GM12875 (cell line): ENCODE measurements around the gene GUK1.

Experiments used
- H3K4me3 ChIP-seq: one replicate; pipeline ENCODE4 v1.5.1; 2011; ENCODE audit warnings: low read depth, low read length, control low read depth
- TF ChIP-seq, protein P1 (sequence below): IDR thresholded peaks from 2 replicates; pipeline ENCODE4 v1.5.1; 2011; ENCODE audit warnings: low read depth, mild to moderate bottlenecking, control low read depth, inconsistent platforms, low read length, moderate library complexity, borderline replicate concordance; ENCODE audit not compliant: insufficient read depth

Gene GUK1

DNA sequence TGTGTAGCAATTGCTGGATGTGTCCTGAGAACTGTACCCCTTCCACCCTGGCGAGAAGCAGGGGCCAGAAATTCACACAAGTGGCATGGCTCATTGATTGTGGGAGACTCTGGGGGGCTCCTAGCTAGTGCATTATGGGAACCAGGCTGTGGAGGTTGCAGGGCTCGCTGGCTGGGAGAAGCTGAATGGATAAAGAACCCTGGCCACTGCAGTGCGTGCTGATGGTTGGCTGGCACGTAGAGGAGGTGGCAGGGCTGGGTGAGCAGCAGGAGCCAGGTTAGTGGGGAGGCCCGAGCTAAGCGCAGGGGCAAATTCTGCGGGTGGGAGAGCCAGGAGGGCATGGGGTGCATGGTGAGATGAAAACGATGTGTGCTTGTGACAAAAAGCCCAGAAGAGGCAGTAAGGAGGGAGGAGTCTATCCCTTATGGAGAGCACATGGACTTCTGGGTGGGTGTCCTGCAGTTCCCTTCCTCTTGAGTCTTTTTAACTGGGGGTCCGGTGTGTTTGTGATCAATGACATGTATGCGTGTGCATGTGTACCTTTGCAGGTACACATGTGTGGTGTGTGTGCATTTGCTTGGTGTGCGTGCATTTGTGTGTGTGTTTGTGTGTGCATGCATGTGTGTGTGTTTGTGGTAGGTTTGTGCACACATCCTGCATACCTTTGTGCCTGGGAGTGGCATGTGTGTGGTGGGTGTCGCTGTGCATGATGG is 3.6 kb downstream of the GUK1 start:
- no peak overlapping the region for H3K4me3 ChIP-seq
- TF ChIP-seq, protein P1, sequence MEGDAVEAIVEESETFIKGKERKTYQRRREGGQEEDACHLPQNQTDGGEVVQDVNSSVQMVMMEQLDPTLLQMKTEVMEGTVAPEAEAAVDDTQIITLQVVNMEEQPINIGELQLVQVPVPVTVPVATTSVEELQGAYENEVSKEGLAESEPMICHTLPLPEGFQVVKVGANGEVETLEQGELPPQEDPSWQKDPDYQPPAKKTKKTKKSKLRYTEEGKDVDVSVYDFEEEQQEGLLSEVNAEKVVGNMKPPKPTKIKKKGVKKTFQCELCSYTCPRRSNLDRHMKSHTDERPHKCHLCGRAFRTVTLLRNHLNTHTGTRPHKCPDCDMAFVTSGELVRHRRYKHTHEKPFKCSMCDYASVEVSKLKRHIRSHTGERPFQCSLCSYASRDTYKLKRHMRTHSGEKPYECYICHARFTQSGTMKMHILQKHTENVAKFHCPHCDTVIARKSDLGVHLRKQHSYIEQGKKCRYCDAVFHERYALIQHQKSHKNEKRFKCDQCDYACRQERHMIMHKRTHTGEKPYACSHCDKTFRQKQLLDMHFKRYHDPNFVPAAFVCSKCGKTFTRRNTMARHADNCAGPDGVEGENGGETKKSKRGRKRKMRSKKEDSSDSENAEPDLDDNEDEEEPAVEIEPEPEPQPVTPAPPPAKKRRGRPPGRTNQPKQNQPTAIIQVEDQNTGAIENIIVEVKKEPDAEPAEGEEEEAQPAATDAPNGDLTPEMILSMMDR = no peak

DNA sequence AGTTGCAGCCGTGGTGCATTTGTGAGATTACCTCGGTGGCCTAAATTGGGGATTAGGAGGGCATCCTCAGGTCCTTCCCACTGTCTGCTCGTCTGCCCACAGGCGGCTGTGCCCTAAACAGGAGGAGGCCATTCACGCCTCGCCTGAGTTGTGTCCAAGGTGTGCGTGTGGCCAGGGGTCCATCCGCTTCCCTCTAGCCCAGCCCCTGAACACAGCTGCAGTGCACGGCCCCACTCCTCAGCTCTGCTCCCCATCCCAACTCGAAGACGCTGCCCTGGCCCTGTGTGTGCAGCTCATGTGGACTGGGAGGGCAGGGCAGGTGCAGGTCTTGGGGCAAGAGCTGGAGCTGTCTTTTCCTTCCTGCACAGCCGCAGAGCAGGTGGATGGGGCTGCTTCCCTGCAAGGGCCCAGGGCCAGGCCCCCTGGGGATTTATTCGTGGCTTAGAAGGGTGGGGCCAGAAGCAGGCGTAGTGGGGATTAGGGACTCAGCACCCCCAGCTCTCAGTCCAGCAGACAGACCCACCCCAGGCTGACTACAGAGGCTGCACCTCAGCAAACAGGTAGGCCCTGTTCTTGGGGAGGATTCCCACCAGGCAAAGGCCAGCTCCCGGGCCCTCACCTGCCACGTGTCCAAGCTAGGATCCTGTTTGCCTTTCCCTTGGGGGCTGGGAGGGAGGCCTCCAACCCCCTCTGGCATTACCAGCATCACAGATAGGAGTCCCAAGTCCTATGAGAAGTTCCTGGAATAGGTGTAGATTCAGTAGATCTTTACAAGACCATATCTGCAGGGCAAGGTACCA is 4.3 kb downstream of the GUK1 start:
- H3K4me3 ChIP-seq = no peak overlapping the region
- TF ChIP-seq, protein P1 = no peak

DNA sequence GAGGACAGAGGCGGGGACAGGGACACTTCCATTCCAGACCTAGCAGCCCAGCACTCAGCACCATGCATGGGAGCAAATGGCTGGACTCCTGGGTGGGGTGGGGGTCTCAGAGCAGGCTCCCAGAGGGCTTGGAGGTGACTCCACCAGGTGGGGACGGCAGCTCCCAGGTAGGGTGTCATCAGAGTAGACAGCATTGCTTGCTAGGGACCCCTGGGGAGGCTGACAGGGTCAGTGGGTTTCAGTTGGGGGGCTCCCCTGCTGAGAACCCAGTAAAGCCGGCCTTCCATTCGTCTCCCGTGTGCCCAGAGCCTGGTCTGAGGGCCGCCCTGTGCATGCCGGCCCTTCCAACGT is 4.9 kb downstream of the GUK1 start:
- H3K4me3 ChIP-seq = no peak overlapping the region
- TF ChIP-seq, protein P1 = no peak

DNA sequence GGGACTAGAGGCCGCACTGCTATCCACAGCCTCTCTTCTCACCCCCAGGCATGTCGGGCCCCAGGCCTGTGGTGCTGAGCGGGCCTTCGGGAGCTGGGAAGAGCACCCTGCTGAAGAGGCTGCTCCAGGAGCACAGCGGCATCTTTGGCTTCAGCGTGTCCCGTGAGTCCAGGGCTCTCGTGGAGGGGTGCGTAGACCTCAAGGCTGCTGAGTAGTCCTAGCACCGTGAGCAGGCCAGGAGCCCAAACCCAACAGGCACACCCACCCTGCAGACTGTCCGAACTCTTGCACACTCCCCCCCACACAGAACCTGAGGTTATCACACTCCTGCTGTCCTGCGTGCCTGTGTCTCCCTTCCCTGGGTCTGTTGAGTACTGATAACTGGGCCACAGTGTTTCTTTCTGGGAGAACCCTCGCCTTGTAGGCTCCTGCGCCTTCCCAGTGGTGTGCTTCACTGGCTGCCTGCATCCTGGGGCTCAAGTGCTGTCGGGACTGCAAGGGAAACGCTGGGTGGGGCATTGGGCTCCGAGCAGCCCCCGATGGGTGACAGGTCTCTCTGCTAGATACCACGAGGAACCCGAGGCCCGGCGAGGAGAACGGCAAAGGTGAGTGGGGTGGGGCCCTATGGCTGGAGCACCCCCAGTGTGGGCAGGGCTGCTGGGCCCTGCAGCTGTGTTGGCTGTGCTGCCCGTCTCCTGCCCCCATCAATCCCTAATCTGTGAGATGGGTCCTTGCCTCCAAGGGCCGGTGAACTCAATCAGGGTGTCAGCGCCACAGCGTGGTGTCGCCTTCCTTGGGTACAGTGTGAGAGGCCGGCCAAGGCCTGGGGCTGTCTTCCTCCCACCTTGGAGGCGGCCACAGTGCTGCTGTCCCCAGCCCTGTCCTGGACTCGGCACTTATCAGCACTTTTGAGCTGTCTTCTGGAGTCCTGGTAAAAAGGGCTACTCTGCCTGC is 5.7 kb downstream of the GUK1 start:
- TF ChIP-seq, protein P1 = no peak
- H3K4me3 ChIP-seq = no peak overlapping the region

DNA sequence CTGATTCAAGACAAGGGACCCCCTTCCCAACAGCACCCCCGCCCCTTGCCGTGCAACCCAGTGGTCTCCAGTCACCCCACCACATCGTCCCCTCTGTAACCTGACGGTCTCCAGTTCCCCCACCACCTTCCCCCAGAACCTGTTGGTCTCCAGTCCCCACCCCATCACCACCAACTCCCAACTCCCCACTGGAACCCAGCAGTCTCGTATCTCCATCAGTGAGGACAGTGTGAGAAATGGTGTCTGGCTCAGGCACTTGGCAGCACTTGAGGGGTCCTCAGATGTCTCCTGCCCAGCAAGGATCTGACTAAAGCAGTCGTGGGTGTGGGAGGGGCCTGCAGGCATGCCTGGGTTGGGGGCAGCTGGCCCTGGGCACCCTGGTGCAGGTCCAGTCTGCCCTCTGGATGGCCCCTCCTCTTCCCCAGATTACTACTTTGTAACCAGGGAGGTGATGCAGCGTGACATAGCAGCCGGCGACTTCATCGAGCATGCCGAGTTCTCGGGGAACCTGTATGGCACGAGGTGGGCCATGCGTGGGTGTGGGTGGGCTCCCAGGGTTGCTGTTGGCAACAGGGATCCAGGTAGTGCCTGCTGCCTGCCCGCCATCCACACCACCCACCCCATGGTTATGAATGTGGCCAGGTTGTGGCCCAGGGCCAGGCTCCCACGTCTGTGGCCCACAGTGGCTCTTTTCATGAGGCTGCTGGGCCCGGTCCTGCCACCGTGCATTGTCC is 6.5 kb downstream of the GUK1 start:
- TF ChIP-seq, protein P1 = no peak
- no peak overlapping the region for H3K4me3 ChIP-seq

DNA sequence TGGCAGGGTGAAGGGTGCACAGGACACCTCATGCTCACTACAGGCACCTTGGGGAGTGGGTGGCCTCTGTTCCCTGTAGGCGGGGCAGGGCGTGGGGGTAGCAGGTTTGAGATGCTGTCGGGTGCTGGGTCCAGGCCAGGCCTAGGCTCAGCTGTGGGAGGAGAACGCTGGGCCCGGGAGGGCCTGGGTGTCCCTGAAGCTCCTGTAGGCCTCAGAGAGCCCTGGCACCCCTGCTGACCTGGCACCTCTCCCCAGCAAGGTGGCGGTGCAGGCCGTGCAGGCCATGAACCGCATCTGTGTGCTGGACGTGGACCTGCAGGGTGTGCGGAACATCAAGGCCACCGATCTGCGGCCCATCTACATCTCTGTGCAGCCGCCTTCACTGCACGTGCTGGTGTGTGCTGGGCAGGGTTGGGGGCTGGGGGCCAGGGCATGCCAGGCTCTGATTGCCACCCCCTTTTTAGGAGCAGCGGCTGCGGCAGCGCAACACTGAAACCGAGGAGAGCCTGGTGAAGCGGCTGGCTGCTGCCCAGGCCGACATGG is 7.1 kb downstream of the GUK1 start:
- TF ChIP-seq, protein P1 = no peak
- no peak overlapping the region for H3K4me3 ChIP-seq
